Endodermal cell (in vitro differentiated cells): Measurements from ENCODE around the gene ST8SIA1. TPM values are rescaled to one million over a fixed set of nuclear protein-coding genes. Genes with fewer than 3 reads are reported as not detected.

Experiments used
- DNase-seq: peaks from one replicate; pipeline ENCODE4 v3.0.0-alpha.2; 2017
- H3K27ac ChIP-seq: 2 replicates; pipeline ENCODE4 v1.5.1; 2013; ENCODE audit warnings: mild to moderate bottlenecking, low read depth, low read length, moderate library complexity
- H3K27me3 ChIP-seq: 2 replicates; pipeline ENCODE4 v1.6.1; 2013; ENCODE audit warnings: mild to moderate bottlenecking, low read length, moderate library complexity; ENCODE audit not compliant: insufficient read depth, control insufficient read depth, poor library complexity, severe bottlenecking
- H3K36me3 ChIP-seq: 2 replicates; pipeline ENCODE4 v1.7.0; 2013; ENCODE audit warnings: mild to moderate bottlenecking, low read length, moderate library complexity; ENCODE audit not compliant: control insufficient read depth, insufficient read depth
- H3K4me1 ChIP-seq: one replicate; pipeline ENCODE4 v1.7.0; 2013; ENCODE audit warnings: low read length; ENCODE audit not compliant: control insufficient read depth, insufficient read depth
- H3K4me3 ChIP-seq: 2 replicates; pipeline ENCODE4 v1.5.1; 2013; ENCODE audit warnings: mild to moderate bottlenecking, low read length, moderate library complexity
- H3K9ac ChIP-seq: 2 replicates; pipeline ENCODE4 v1.6.1; 2013; ENCODE audit warnings: mild to moderate bottlenecking, low read length, moderate library complexity; ENCODE audit not compliant: poor library complexity, severe bottlenecking; ENCODE audit errors: extremely low read depth
- H3K9me3 ChIP-seq: 2 replicates; pipeline ENCODE4 v1.6.1; 2013; ENCODE audit warnings: mild to moderate bottlenecking, low read length, moderate library complexity; ENCODE audit not compliant: control insufficient read depth
- H3K27ac Mint-ChIP-seq: 2 replicates; pipeline ENCODE4 v1.8.0; 2020; ENCODE audit warnings: mixed read lengths
- H3K27me3 Mint-ChIP-seq: 2 replicates; pipeline ENCODE4 v1.8.0; 2021; ENCODE audit warnings: mild to moderate bottlenecking, mixed read lengths; ENCODE audit not compliant: insufficient read depth
- H3K36me3 Mint-ChIP-seq: 2 replicates; pipeline ENCODE4 v1.8.0; 2020; ENCODE audit warnings: low read depth, mixed read lengths
- H3K4me1 Mint-ChIP-seq: 2 replicates; pipeline ENCODE4 v1.8.0; 2020; ENCODE audit warnings: mixed read lengths
- H3K4me3 Mint-ChIP-seq: 2 replicates; pipeline ENCODE4 v1.8.0; 2020; ENCODE audit warnings: mild to moderate bottlenecking, moderate library complexity, mixed read lengths
- H3K9me3 Mint-ChIP-seq: 2 replicates; pipeline ENCODE4 v1.8.0; 2020; ENCODE audit warnings: mild to moderate bottlenecking, mixed read lengths
- WGBS, 2 experiments: methylation state at CpG; one replicate each; pipeline versions ENCODE4 v1.1.5 to v1.1.7; 2013; ENCODE audit warnings: missing lambda C conversion rate in 2 of 2, mixed read lengths in 1 of 2; ENCODE audit not compliant: insufficient coverage in 1 of 2, insufficient read length in 1 of 2; 5-methylcytosine and 5-hydroxymethylcytosine counted together
- total RNA-seq, 2 donors: library from RNA; stranded (reverse); fragmentation: NEBNext Ultra II Directional in 1 of 2; extraction: Animal tissue kit (Norgen Biotek cat#: 25700) in 1 of 2; gene quantifications; 2 replicates in 1 of 2; 3 replicates in 1 of 2; pipeline ENCODE4 v1.2.1, GENCODE V29; 2021
- TF ChIP-seq, protein P1 (sequence below): fragments of 200-600 bp; sonication (generic); conservative IDR thresholded peaks from 2 replicates; pipeline ENCODE4 v1.5.0; 2021; ENCODE audit warnings: antibody characterized with exemption, mild to moderate bottlenecking

Gene ST8SIA1
- total RNA-seq, 2 donors from 2014 or later: 11.2 to 13.3 TPM

DNA sequence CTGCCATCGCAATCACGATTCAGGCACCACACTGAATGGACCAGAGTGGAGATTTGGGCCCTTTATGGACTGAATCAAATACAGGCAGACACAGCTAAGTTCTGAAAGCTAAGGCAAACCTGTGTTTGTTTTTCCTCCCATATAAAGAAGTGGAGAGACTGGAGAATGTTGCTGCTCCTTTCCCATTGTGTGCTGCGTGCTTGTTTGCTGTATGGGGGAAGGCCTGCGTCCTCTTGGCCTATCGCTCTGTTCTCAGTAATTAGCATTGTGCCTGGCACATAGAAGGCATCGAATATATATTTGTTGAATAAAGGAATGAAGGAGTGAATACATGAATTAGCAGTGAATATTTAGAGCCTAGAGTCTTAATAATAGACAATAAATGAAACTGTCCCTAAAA is 12.4 kb downstream of the ST8SIA1 start:
- Histone ChIP-seq H3K27ac (no peak overlapping the region), H3K9ac (no peak overlapping the region), H3K4me3 (no peak overlapping the region), H3K36me3 (peaks cover 17% of the 10 kb centered on the region), H3K27me3 (no peaks in the 10 kb centered on the region), H3K9me3 (peaks cover 6% of the 10 kb centered on the region), H3K4me1 (no peaks in the 10 kb centered on the region)
- Mint-ChIP-seq H3K9me3 (no peaks in the 10 kb centered on the region), H3K27ac (no peak overlapping the region), H3K36me3 (no peaks in the 10 kb centered on the region), H3K4me1 (peaks cover 21% of the 10 kb centered on the region), H3K4me3 (no peak overlapping the region), H3K27me3 (peaks cover 3% of the 10 kb centered on the region)
- TF ChIP-seq, protein P1, sequence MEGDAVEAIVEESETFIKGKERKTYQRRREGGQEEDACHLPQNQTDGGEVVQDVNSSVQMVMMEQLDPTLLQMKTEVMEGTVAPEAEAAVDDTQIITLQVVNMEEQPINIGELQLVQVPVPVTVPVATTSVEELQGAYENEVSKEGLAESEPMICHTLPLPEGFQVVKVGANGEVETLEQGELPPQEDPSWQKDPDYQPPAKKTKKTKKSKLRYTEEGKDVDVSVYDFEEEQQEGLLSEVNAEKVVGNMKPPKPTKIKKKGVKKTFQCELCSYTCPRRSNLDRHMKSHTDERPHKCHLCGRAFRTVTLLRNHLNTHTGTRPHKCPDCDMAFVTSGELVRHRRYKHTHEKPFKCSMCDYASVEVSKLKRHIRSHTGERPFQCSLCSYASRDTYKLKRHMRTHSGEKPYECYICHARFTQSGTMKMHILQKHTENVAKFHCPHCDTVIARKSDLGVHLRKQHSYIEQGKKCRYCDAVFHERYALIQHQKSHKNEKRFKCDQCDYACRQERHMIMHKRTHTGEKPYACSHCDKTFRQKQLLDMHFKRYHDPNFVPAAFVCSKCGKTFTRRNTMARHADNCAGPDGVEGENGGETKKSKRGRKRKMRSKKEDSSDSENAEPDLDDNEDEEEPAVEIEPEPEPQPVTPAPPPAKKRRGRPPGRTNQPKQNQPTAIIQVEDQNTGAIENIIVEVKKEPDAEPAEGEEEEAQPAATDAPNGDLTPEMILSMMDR: no peak
- 88 to 100% methylated on average over 2 to 6 of the region's 6 CpGs for whole genome bisulfite sequencing, 2 experiments
- DNase-seq: no peak

DNA sequence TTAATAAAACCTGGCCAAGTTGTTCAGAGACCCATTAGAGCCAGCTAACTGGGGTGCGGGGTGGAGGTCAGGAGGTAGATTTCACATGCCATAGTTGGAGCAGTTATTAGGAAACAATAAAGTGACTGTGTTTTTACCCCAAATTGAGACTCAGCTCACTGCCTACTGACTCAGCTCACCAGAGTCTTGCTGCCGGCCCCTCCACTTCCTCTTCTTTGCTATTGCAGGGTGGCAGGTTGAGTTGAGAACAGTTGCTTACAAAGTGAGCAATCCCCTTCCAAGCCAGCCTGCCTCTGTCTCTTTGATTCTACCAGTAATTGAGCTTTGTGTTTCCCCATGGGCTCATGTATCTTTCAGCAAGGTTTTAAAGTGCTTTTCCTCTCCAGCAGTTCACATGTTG is 12.9 kb downstream of the ST8SIA1 start:
- peaks cover 19% of the 10 kb centered on the region for H3K4me1 Mint-ChIP-seq
- Histone ChIP-seq H3K9ac (no peak overlapping the region), H3K9me3 (peaks cover 6% of the 10 kb centered on the region), H3K36me3 (peaks cover 17% of the 10 kb centered on the region), H3K27me3 (no peaks in the 10 kb centered on the region), H3K4me1 (no peaks in the 10 kb centered on the region), H3K4me3 (no peak overlapping the region), H3K27ac (peak overlapping the region; percentile 48)
- H3K27me3 Mint-ChIP-seq: peaks cover 3% of the 10 kb centered on the region
- H3K36me3 Mint-ChIP-seq: no peaks in the 10 kb centered on the region
- no peak overlapping the region for H3K27ac Mint-ChIP-seq
- TF ChIP-seq, protein P1: no peak
- H3K4me3 Mint-ChIP-seq: no peak overlapping the region
- no peaks in the 10 kb centered on the region for H3K9me3 Mint-ChIP-seq
- no peak for DNase-seq
- WGBS, 2 experiments: 79 to 100% methylated on average over 1 to 2 of the region's 2 CpGs

DNA sequence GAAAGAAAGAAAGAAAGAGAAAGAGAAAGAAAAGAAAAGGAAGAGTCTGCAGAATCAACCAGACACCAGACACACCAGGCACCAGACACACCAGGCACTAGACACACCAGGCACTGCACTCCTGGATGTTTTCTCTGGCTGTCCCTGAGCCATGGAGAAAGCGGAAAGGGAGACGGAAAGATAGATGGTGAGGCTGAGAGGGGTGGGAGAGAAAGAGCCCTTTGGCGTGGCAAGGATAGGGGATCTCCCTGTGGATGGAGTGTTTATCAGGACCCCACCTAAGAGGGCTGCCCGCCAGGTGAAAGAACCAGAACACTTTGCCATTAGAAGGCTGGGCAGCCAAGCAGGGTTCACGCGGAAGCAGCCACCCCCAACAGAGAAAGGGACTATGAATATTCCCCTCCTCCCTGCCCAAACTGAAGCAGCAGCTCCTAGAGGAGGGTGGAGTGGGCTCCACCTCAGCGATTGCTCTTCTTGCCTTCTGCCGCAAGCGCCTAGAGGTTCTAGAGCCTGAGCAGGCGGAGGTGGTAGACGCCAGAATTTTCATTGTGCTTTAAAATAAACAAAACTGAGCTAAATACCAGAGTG is 13.4 kb downstream of the ST8SIA1 start:
- no peak overlapping the region for H3K27ac Mint-ChIP-seq
- Histone ChIP-seq H3K9me3 (peaks cover 6% of the 10 kb centered on the region), H3K27me3 (no peaks in the 10 kb centered on the region), H3K27ac (no peak overlapping the region), H3K9ac (no peak overlapping the region), H3K36me3 (peaks cover 17% of the 10 kb centered on the region), H3K4me1 (no peaks in the 10 kb centered on the region), H3K4me3 (no peak overlapping the region)
- DNase-seq: peak; percentile 62
- no peaks in the 10 kb centered on the region for H3K9me3 Mint-ChIP-seq
- TF ChIP-seq, protein P1: no peak
- WGBS, 2 experiments: 78 to 85% methylated on average over 4 to 11 of the region's 11 CpGs
- peaks cover 3% of the 10 kb centered on the region for H3K27me3 Mint-ChIP-seq
- peaks cover 19% of the 10 kb centered on the region for H3K4me1 Mint-ChIP-seq
- H3K36me3 Mint-ChIP-seq: no peaks in the 10 kb centered on the region
- H3K4me3 Mint-ChIP-seq: no peak overlapping the region
